GM12878 (cell line): ENCODE data around the gene LEKR1. TPM values are rescaled to one million over a fixed set of nuclear protein-coding genes. Genes with fewer than 3 reads are reported as not detected.

Experiments used
- ATAC-seq: fragments of 200-7000 bp; cut with Tn5 transposase; 3 replicates; pipeline ENCODE4 v1.9.1; 2020; ENCODE audit warnings: mild to moderate bottlenecking, moderate library complexity
- BruUV-seq: library from RNA; stranded (reverse); fragments of 400-500 nt; replicated peaks from 2 replicates; lab custom pipeline; 2021; lab: Mats Ljungman, UMichigan
- CTCF ChIA-PET: fragments of 300-600 bp; sonication (Branson Sonifier 250); formaldehyde crosslinking; extraction: SDS; loops from one replicate; lab custom pipeline; 2021; ENCODE audit warnings: inconsistent platforms; lab: Yijun Ruan, JAX
- POLR2A ChIA-PET: fragments of 350-600 bp; formaldehyde crosslinking; extraction: SDS; loops from one replicate; lab custom pipeline; 2021; ENCODE audit warnings: inconsistent platforms; lab: Charles Lee
- RAD21 ChIA-PET: fragments of 300-600 bp; sonication (Branson Sonifier 250); formaldehyde crosslinking; loops from one replicate; lab custom pipeline; 2023; ENCODE audit warnings: antibody characterized with exemption; ENCODE audit not compliant: unreplicated experiment; lab: Charles Lee
- SMC1A ChIA-PET: fragments of 300-600 bp; sonication (Branson Sonifier 250); formaldehyde crosslinking; loops from one replicate; lab custom pipeline; 2023; ENCODE audit not compliant: unreplicated experiment, uncharacterized antibody; lab: Charles Lee
- DNase-seq: peaks from one replicate; pipeline ENCODE4 v3.0.0-alpha.2; 2011; ENCODE audit warnings: low read depth, low spot score
- FAIRE-seq: peaks from 3 replicates; lab custom pipeline; 2011; peaks lifted over from hg19 to GRCh38; lab: Jason Lieb, UNC
- H2AFZ ChIP-seq: 2 replicates; pipeline ENCODE4 v1.6.0; 2011; ENCODE audit warnings: low read depth, low read length, control low read depth; ENCODE audit not compliant: control insufficient read depth
- H3K27ac ChIP-seq: 2 replicates; pipeline ENCODE4 v1.5.1; 2011; ENCODE audit warnings: control low read depth; ENCODE audit not compliant: control insufficient read depth, insufficient read depth
- H3K27me3 ChIP-seq, 2 experiments: replicated peaks in 1 of 2; 2 replicates each; pipeline versions ENCODE4 v1.6.0 to v1.6.1; 2011; ENCODE audit warnings: low read length in 1 of 2; ENCODE audit not compliant: control insufficient read depth in 2 of 2, insufficient read depth in 2 of 2
- H3K36me3 ChIP-seq, 2 experiments: 2 replicates each; pipeline ENCODE4 v1.5.1; 2011; ENCODE audit warnings: low read length in 1 of 2; ENCODE audit not compliant: control insufficient read depth in 2 of 2, insufficient read depth in 2 of 2
- H3K4me1 ChIP-seq: 2 replicates; pipeline ENCODE4 v1.6.1; 2011; ENCODE audit warnings: mild to moderate bottlenecking, low read length, moderate library complexity, mixed read lengths; ENCODE audit not compliant: control insufficient read depth, insufficient read depth
- H3K4me2 ChIP-seq: 2 replicates; pipeline ENCODE4 v1.6.0; 2011; ENCODE audit warnings: control low read depth; ENCODE audit not compliant: control insufficient read depth, insufficient read depth
- H3K4me3 ChIP-seq: fragments of 200-600 bp; sonication (generic); 2 replicates; pipeline ENCODE4 v1.5.1; 2016
- H3K79me2 ChIP-seq: 2 replicates; pipeline ENCODE4 v1.6.0; 2011; ENCODE audit warnings: low read length; ENCODE audit not compliant: control insufficient read depth, insufficient read depth
- H3K9ac ChIP-seq: 2 replicates; pipeline ENCODE4 v1.8.0; 2011; ENCODE audit warnings: low read length, control low read depth, mixed read lengths; ENCODE audit not compliant: control insufficient read depth, insufficient read depth
- H3K9me3 ChIP-seq: replicated peaks from 3 replicates; pipeline ENCODE4 v1.5.1; 2011; ENCODE audit warnings: mild to moderate bottlenecking, low read length; ENCODE audit not compliant: control insufficient read depth, insufficient read depth
- H4K20me1 ChIP-seq: 2 replicates; pipeline ENCODE4 v1.6.0; 2011; ENCODE audit not compliant: control insufficient read depth, insufficient read depth
- ATF3 ChIP-seq: IDR thresholded peaks from 2 replicates; pipeline ENCODE4 v1.6.1; 2011; ENCODE audit warnings: low read depth, mild to moderate bottlenecking, low read length, moderate library complexity, borderline replicate concordance; ENCODE audit errors: extremely low read depth
- BCL11A ChIP-seq: IDR thresholded peaks from 2 replicates; pipeline ENCODE4 v1.6.1; 2011; ENCODE audit warnings: low read depth, low read length
- CTCF ChIP-seq, 3 experiments: IDR thresholded peaks in 2 of 3; conservative IDR thresholded peaks in 1 of 3; 2 replicates each; pipeline ENCODE4 v1.5.1; 2011; ENCODE audit warnings: low read depth in 3 of 3, low read length in 3 of 3, mild to moderate bottlenecking in 3 of 3, control low read depth in 2 of 3, moderate library complexity in 2 of 3, inconsistent platforms in 1 of 3, mixed read lengths in 1 of 3; ENCODE audit not compliant: control insufficient read depth in 2 of 3, insufficient read depth in 1 of 3; ENCODE audit errors: extremely low read depth in 1 of 3
- EGR1 ChIP-seq, 2 experiments: IDR thresholded peaks; 1 replicate in 1 of 2; 2 replicates in 1 of 2; pipeline ENCODE4 v1.6.1; 2011 to 2012; ENCODE audit warnings: low read depth in 2 of 2, low read length in 2 of 2, borderline replicate concordance in 1 of 2, mild to moderate bottlenecking in 1 of 2, moderate library complexity in 1 of 2
- EZH2 ChIP-seq: IDR thresholded peaks from 2 replicates; pipeline ENCODE4 v1.6.1; 2012; ENCODE audit warnings: low read depth, mild to moderate bottlenecking, control low read depth, inconsistent platforms, low read length, borderline replicate concordance; ENCODE audit not compliant: control insufficient read depth
- GABPA ChIP-seq: IDR thresholded peaks from 2 replicates; pipeline ENCODE4 v1.6.1; 2014; ENCODE audit warnings: antibody characterized with exemption, low read depth, mild to moderate bottlenecking, inconsistent platforms
- HDGF ChIP-seq: fragments of 450-650 bp; IDR thresholded peaks from 2 replicates; pipeline ENCODE4 v1.6.1; 2016; ENCODE audit warnings: antibody characterized with exemption
- MYC ChIP-seq: IDR thresholded peaks from 2 replicates; pipeline ENCODE4 v1.6.1; 2011; ENCODE audit warnings: mild to moderate bottlenecking, low read length, moderate library complexity, inconsistent platforms; ENCODE audit not compliant: insufficient read depth, insufficient replicate concordance, insufficient read length, severe bottlenecking
- NFXL1 ChIP-seq: fragments of 450-650 bp; IDR thresholded peaks from 2 replicates; pipeline ENCODE4 v1.6.1; 2017; ENCODE audit warnings: antibody characterized with exemption, mild to moderate bottlenecking, borderline replicate concordance
- NR2F1 ChIP-seq: fragments of 450-650 bp; conservative IDR thresholded peaks from 2 replicates; pipeline ENCODE4 v1.6.1; 2017; ENCODE audit warnings: mild to moderate bottlenecking
- REST ChIP-seq: IDR thresholded peaks from 2 replicates; pipeline ENCODE4 v1.6.1; 2012; ENCODE audit warnings: mild to moderate bottlenecking, low read depth, low read length
- SMAD1 ChIP-seq: fragments of 450-650 bp; IDR thresholded peaks from 2 replicates; pipeline ENCODE4 v1.6.1; 2018; ENCODE audit warnings: mild to moderate bottlenecking, low read depth; ENCODE audit not compliant: partially characterized antibody
- SREBF2 ChIP-seq: IDR thresholded peaks from 2 replicates; pipeline ENCODE4 v1.6.1; 2012; ENCODE audit warnings: mild to moderate bottlenecking, low read length
- ZNF592 ChIP-seq: fragments of 450-650 bp; IDR thresholded peaks from 2 replicates; pipeline ENCODE4 v1.6.1; 2017; ENCODE audit warnings: mild to moderate bottlenecking, moderate library complexity
- WGBS: methylation state at CpG from one replicate; pipeline ENCODE4 v1.1.6; 2016; ENCODE audit warnings: low lambda C conversion rate; ENCODE audit not compliant: insufficient replicate concordance, insufficient coverage; ENCODE audit errors: missing lambda C conversion rate; 5-methylcytosine and 5-hydroxymethylcytosine counted together
- in situ Hi-C: fragments of 300-500 bp; cut with MboI; formaldehyde crosslinking; loops from 9 replicates; pipeline ENCODE4 v1.14.3; 2018; ENCODE audit warnings: mixed read lengths
- intact Hi-C: fragments of 100-400 bp; cut with micrococcal nuclease; formaldehyde crosslinking; loops from one replicate; pipeline ENCODE4 v1.14.2; 2022; ENCODE audit not compliant: unreplicated experiment
- polyA plus RNA-seq, 11 experiments: library from polyadenylated mRNA; depleted of rRNA in 4 of 11; unstranded in 6 of 11; stranded (reverse) in 5 of 11; fragments of >200 nt; fragmentation: Nextera tagmentation in 4 of 11; fragmentation: Illumina TruSeq in 1 of 11; extraction: Ambion mirVana in 4 of 11; extraction: Trizol in 1 of 11; gene quantifications; 1 replicate in 1 of 11; 2 replicates in 10 of 11; pipeline versions ENCODE4 v1.2.1 to v1.2.3, GENCODE V29; 2011 to 2016; ENCODE audit warnings: inconsistent platforms in 2 of 11, missing spikeins in 2 of 11, low read depth in 1 of 11
- total RNA-seq, 4 experiments: library from RNA; depleted of rRNA in 3 of 4; stranded (reverse); fragments of >200 nt in 3 of 4; fragmentation: Illumina TruSeq in 1 of 4; extraction: Trizol in 1 of 4; gene quantifications; 2 replicates each; pipeline versions ENCODE4 v1.2.1 to v1.2.3, GENCODE V29; 2013 to 2021

Gene LEKR1
- total and polyA plus RNA-seq, 10 of the 15 experiments (the other 5 are each of a cell fraction or from before 2014, with no cell fraction given) = 0.48 to 3.2 (median 1.3) TPM

GRCh38 chr3:156987946-156988345 is 161.8 kb downstream of the LEKR1 start:
- Histone ChIP-seq H3K4me3 (no peak overlapping the region), H3K36me3 (no peaks in the 10 kb centered on the region), H3K27ac (no peak overlapping the region), H3K27me3 (no peaks in the 10 kb centered on the region), H3K4me1 (no peaks in the 10 kb centered on the region), H3K9ac (no peak overlapping the region), H3K9me3 (no peaks in the 10 kb centered on the region; the same call in 2 of the 3 replicates), H2AFZ (no peak overlapping the region), H3K4me2 (no peak overlapping the region), H3K79me2 (no peaks in the 10 kb centered on the region), H4K20me1 (no peaks in the 10 kb centered on the region)
- WGBS = 94% methylated on average over 2 of the region's 2 CpGs
- ChIA-PET RAD21 (no interaction called here), POLR2A (no interaction called here), SMC1A (no interaction called here), CTCF (no interaction called here)
- BruUV-seq = no TSS peak
- FAIRE-seq = no peak
- ATAC-seq = no peak
- no peak for DNase-seq
- intact Hi-C loops (no loop called here), in situ Hi-C loops (no loop called here)
- TF ChIP-seq CTCF (IDR thresholded peaks at IDR 0.05 in 2 of 3, conservative IDR thresholded peaks at IDR 0.05 in 1 of 3; ENCODE audit: control insufficient read depth in 2 of 3, extremely low read depth in 1 of 3, insufficient read depth in 1 of 3, low read depth in 3 of 3, low read length in 3 of 3) (no peak), REST (no peak), HDGF (no peak), BCL11A (no peak), EGR1 (IDR thresholded peaks at IDR 0.05; ENCODE audit: borderline replicate concordance in 1 of 2, low read depth in 2 of 2, low read length in 2 of 2) (no peak), GABPA (no peak), ATF3 (no peak), MYC (no peak), ZNF592 (no peak), SMAD1 (no peak), EZH2 (no peak), NFXL1 (no peak), SREBF2 (no peak), NR2F1 (no peak)
